ENCODE measurements around the gene TNFRSF13B. TPM values are rescaled to one million over a fixed set of nuclear protein-coding genes. Genes with fewer than 3 reads are reported as not detected.

Gene TNFRSF13B
- total RNA-seq, 1 experiment from 2014 or later: not detected

DNA sequence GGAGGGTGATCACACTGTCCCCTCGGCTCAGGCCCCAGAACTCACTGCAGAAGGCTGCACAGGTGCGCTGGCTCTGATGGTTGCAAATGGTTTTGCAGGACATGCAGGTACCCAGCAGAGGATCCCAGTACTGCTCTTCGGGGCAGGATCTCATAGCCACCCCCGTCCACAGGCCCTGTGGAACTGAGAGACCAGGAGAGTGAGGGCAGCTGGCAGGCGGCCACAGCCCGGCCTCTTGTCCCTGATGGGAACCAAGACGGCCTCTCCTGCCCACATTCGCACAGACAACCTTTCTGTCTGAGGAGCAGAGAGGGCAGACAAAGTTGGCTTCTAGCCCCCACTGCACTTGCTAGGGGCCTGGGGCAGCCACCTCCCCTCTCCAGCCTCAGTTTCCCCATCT is 19.5 kb downstream of the TNFRSF13B start (continued):
- TF ChIP-seq, protein P1, sequence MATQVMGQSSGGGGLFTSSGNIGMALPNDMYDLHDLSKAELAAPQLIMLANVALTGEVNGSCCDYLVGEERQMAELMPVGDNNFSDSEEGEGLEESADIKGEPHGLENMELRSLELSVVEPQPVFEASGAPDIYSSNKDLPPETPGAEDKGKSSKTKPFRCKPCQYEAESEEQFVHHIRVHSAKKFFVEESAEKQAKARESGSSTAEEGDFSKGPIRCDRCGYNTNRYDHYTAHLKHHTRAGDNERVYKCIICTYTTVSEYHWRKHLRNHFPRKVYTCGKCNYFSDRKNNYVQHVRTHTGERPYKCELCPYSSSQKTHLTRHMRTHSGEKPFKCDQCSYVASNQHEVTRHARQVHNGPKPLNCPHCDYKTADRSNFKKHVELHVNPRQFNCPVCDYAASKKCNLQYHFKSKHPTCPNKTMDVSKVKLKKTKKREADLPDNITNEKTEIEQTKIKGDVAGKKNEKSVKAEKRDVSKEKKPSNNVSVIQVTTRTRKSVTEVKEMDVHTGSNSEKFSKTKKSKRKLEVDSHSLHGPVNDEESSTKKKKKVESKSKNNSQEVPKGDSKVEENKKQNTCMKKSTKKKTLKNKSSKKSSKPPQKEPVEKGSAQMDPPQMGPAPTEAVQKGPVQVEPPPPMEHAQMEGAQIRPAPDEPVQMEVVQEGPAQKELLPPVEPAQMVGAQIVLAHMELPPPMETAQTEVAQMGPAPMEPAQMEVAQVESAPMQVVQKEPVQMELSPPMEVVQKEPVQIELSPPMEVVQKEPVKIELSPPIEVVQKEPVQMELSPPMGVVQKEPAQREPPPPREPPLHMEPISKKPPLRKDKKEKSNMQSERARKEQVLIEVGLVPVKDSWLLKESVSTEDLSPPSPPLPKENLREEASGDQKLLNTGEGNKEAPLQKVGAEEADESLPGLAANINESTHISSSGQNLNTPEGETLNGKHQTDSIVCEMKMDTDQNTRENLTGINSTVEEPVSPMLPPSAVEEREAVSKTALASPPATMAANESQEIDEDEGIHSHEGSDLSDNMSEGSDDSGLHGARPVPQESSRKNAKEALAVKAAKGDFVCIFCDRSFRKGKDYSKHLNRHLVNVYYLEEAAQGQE (IDR thresholded peaks at IDR 0.05; ENCODE audit: low read depth): no peak
- TF ChIP-seq RAD21 (IDR thresholded peaks at IDR 0.05; ENCODE audit: low read depth) (no peak), SIN3A (IDR thresholded peaks at IDR 0.05; ENCODE audit: low read depth) (no peak), YY1 (IDR thresholded peaks at IDR 0.05; ENCODE audit: extremely low read depth, insufficient replicate concordance, low read depth, low read length) (no peak), ZNF274 (IDR thresholded peaks at IDR 0.05; ENCODE audit: low read depth, low read length) (no peak), JUND (IDR thresholded peaks at IDR 0.05) (no peak), EZH2phosphoT487 (IDR thresholded peaks at IDR 0.05; ENCODE audit: borderline replicate concordance) (no peak), ZFX (IDR thresholded peaks at IDR 0.05) (no peak)

DNA sequence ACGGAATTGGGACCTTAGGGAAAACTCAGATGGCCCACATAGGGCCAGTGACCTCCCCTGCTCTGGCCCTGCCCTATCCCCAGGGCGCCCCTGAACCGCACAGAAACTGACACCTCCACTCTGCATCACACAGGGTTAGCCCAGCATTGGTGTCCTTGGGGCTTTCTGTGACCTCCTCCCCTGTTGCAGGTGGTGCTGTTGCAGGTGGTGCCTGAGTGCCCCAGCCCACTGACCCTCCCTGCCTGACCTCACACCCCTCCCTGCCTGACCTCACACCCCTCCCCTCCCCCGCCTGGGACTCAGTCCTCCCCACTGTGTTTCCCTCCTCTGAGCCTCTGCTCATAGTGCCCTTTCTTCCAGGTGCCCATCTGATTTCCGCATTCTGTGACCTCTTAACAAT is 21.4 kb downstream of the TNFRSF13B start:
- no peaks in the 10 kb centered on the region for H3K9me3 ChIP-seq (ENCODE audit: control insufficient read depth in 1 of 2, insufficient read depth in 1 of 2, low read depth in 1 of 2, low read length in 2 of 2)
- ChIA-PET CTCF (no interaction called here), POLR2A (no interaction called here), RAD21 (ENCODE audit: low non-redundant PET in 1 of 2, low total read pairs in 2 of 2, uncharacterized antibody in 2 of 2, unreplicated experiment in 2 of 2) (no interaction called here)
- no peak for DNase-seq (ENCODE audit: low read depth, low spot score)
- BruUV-seq (replicated peaks): no TSS peak
- H3K4me3 ChIP-seq (replicated peaks in 1 of 2; ENCODE audit: low read depth in 1 of 2, low read length in 2 of 2): no peak overlapping the region
- no peak overlapping the region for H2AFZ ChIP-seq (ENCODE audit: low read depth, low read length, poor library complexity, severe bottlenecking)
- intact Hi-C loops (cut with micrococcal nuclease): no loop called here
- H4K20me1 ChIP-seq (ENCODE audit: insufficient read depth): no peaks in the 10 kb centered on the region
- H3K36me3 ChIP-seq (ENCODE audit: control insufficient read depth in 1 of 2, insufficient read depth in 2 of 2, low read length in 2 of 2): no peaks in the 10 kb centered on the region
- no peaks in the 10 kb centered on the region; the same call in 1 of the 2 replicates for H3K27me3 ChIP-seq (ENCODE audit: insufficient read depth, low read length)
- ATAC-seq: no peak
- peaks cover 2 to 11% of the 10 kb centered on the region in 2 experiments; a peak in 3 of 4 replicates for H3K4me1 ChIP-seq (ENCODE audit: control insufficient read depth in 1 of 2, insufficient read depth in 2 of 2, low read length in 2 of 2)
- H3K79me2 ChIP-seq (ENCODE audit: insufficient read depth, low read length): no peaks in the 10 kb centered on the region
- H3K9me2 ChIP-seq (ENCODE audit: insufficient read depth): no peaks in the 10 kb centered on the region
- H3K27ac ChIP-seq (ENCODE audit: low read depth, low read length): no peak overlapping the region
- H3K4me2 ChIP-seq (ENCODE audit: low read length): no peak overlapping the region
- H3K9ac ChIP-seq (ENCODE audit: low read length): no peak overlapping the region
- TF ChIP-seq POLR2A (IDR thresholded peaks at IDR 0.05; ENCODE audit: borderline replicate concordance, extremely low read depth, insufficient read depth, insufficient read length) (no peak), JUND (IDR thresholded peaks at IDR 0.05) (no peak), ZNF274 (IDR thresholded peaks at IDR 0.05; ENCODE audit: low read depth, low read length) (no peak), CEBPB (IDR thresholded peaks at IDR 0.05; ENCODE audit: low read depth) (no peak), FOSL1 (IDR thresholded peaks at IDR 0.05; ENCODE audit: low read depth) (no peak), CBX3 (IDR thresholded peaks at IDR 0.05; ENCODE audit: low read depth) (no peak), YY1 (IDR thresholded peaks at IDR 0.05; ENCODE audit: extremely low read depth, insufficient replicate concordance, low read depth, low read length) (no peak), POLR2AphosphoS5 (IDR thresholded peaks at IDR 0.05; ENCODE audit: low read depth, low read length) (no peak), TCF7L2 (IDR thresholded peaks at IDR 0.05; ENCODE audit: borderline replicate concordance, extremely low read depth, insufficient read depth, insufficient read length) (no peak), EGR1 (IDR thresholded peaks at IDR 0.05; ENCODE audit: low read depth) (no peak)
- TF ChIP-seq, protein P1 (IDR thresholded peaks at IDR 0.05; ENCODE audit: low read depth): no peak
- TF ChIP-seq, protein P2, sequence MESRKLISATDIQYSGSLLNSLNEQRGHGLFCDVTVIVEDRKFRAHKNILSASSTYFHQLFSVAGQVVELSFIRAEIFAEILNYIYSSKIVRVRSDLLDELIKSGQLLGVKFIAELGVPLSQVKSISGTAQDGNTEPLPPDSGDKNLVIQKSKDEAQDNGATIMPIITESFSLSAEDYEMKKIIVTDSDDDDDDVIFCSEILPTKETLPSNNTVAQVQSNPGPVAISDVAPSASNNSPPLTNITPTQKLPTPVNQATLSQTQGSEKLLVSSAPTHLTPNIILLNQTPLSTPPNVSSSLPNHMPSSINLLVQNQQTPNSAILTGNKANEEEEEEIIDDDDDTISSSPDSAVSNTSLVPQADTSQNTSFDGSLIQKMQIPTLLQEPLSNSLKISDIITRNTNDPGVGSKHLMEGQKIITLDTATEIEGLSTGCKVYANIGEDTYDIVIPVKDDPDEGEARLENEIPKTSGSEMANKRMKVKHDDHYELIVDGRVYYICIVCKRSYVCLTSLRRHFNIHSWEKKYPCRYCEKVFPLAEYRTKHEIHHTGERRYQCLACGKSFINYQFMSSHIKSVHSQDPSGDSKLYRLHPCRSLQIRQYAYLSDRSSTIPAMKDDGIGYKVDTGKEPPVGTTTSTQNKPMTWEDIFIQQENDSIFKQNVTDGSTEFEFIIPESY (IDR thresholded peaks at IDR 0.05; ENCODE audit: extremely low read depth, insufficient replicate concordance, low read length): no peak
- TF ChIP-seq, protein P3, sequence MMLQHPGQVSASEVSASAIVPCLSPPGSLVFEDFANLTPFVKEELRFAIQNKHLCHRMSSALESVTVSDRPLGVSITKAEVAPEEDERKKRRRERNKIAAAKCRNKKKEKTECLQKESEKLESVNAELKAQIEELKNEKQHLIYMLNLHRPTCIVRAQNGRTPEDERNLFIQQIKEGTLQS (IDR thresholded peaks at IDR 0.05): no peak
